GM12878 (cell line): ENCODE data around the gene C1QTNF5. TPM values are rescaled to one million over a fixed set of nuclear protein-coding genes. Genes with fewer than 3 reads are reported as not detected.
A peak's percentile ranks its signal among the peaks of the same experiment; 100 is the strongest.

Source experiments
- ATAC-seq: fragments of 200-7000 bp; cut with Tn5 transposase; 3 replicates; pipeline ENCODE4 v1.9.1; 2020; ENCODE audit warnings: mild to moderate bottlenecking, moderate library complexity
- BruUV-seq: library from RNA; stranded (reverse); fragments of 400-500 nt; replicated peaks from 2 replicates; lab custom pipeline; 2021; lab: Mats Ljungman, UMichigan
- CTCF ChIA-PET: fragments of 300-600 bp; sonication (Branson Sonifier 250); formaldehyde crosslinking; extraction: SDS; loops from one replicate; lab custom pipeline; 2021; ENCODE audit warnings: inconsistent platforms; lab: Yijun Ruan, JAX
- POLR2A ChIA-PET: fragments of 350-600 bp; formaldehyde crosslinking; extraction: SDS; loops from one replicate; lab custom pipeline; 2021; ENCODE audit warnings: inconsistent platforms; lab: Charles Lee
- RAD21 ChIA-PET: fragments of 300-600 bp; sonication (Branson Sonifier 250); formaldehyde crosslinking; loops from one replicate; lab custom pipeline; 2023; ENCODE audit warnings: antibody characterized with exemption; ENCODE audit not compliant: unreplicated experiment; lab: Charles Lee
- SMC1A ChIA-PET: fragments of 300-600 bp; sonication (Branson Sonifier 250); formaldehyde crosslinking; loops from one replicate; lab custom pipeline; 2023; ENCODE audit not compliant: unreplicated experiment, uncharacterized antibody; lab: Charles Lee
- DNase-seq: peaks from one replicate; pipeline ENCODE4 v3.0.0-alpha.2; 2011; ENCODE audit warnings: low read depth, low spot score
- FAIRE-seq: peaks from 3 replicates; lab custom pipeline; 2011; peaks lifted over from hg19 to GRCh38; lab: Jason Lieb, UNC
- H2AFZ ChIP-seq: 2 replicates; pipeline ENCODE4 v1.6.0; 2011; ENCODE audit warnings: low read depth, low read length, control low read depth; ENCODE audit not compliant: control insufficient read depth
- H3K27ac ChIP-seq: 2 replicates; pipeline ENCODE4 v1.5.1; 2011; ENCODE audit warnings: control low read depth; ENCODE audit not compliant: control insufficient read depth, insufficient read depth
- H3K27me3 ChIP-seq, 2 experiments: replicated peaks in 1 of 2; 2 replicates each; pipeline versions ENCODE4 v1.6.0 to v1.6.1; 2011; ENCODE audit warnings: low read length in 1 of 2; ENCODE audit not compliant: control insufficient read depth in 2 of 2, insufficient read depth in 2 of 2
- H3K36me3 ChIP-seq, 2 experiments: 2 replicates each; pipeline ENCODE4 v1.5.1; 2011; ENCODE audit warnings: low read length in 1 of 2; ENCODE audit not compliant: control insufficient read depth in 2 of 2, insufficient read depth in 2 of 2
- H3K4me1 ChIP-seq: 2 replicates; pipeline ENCODE4 v1.6.1; 2011; ENCODE audit warnings: mild to moderate bottlenecking, low read length, moderate library complexity, mixed read lengths; ENCODE audit not compliant: control insufficient read depth, insufficient read depth
- H3K4me2 ChIP-seq: 2 replicates; pipeline ENCODE4 v1.6.0; 2011; ENCODE audit warnings: control low read depth; ENCODE audit not compliant: control insufficient read depth, insufficient read depth
- H3K4me3 ChIP-seq: fragments of 200-600 bp; sonication (generic); 2 replicates; pipeline ENCODE4 v1.5.1; 2016
- H3K79me2 ChIP-seq: 2 replicates; pipeline ENCODE4 v1.6.0; 2011; ENCODE audit warnings: low read length; ENCODE audit not compliant: control insufficient read depth, insufficient read depth
- H3K9ac ChIP-seq: 2 replicates; pipeline ENCODE4 v1.8.0; 2011; ENCODE audit warnings: low read length, control low read depth, mixed read lengths; ENCODE audit not compliant: control insufficient read depth, insufficient read depth
- H3K9me3 ChIP-seq: replicated peaks from 3 replicates; pipeline ENCODE4 v1.5.1; 2011; ENCODE audit warnings: mild to moderate bottlenecking, low read length; ENCODE audit not compliant: control insufficient read depth, insufficient read depth
- H4K20me1 ChIP-seq: 2 replicates; pipeline ENCODE4 v1.6.0; 2011; ENCODE audit not compliant: control insufficient read depth, insufficient read depth
- BACH1 ChIP-seq: fragments of 450-650 bp; IDR thresholded peaks from 2 replicates; pipeline ENCODE4 v1.6.1; 2017; ENCODE audit warnings: mild to moderate bottlenecking, borderline replicate concordance
- BCL3 ChIP-seq: IDR thresholded peaks from 2 replicates; pipeline ENCODE4 v1.6.1; 2011; ENCODE audit warnings: borderline replicate concordance, low read depth, mild to moderate bottlenecking, moderate library complexity, low read length; ENCODE audit not compliant: insufficient read depth, poor library complexity, severe bottlenecking
- BMI1 ChIP-seq: fragments of 450-650 bp; IDR thresholded peaks from 2 replicates; pipeline ENCODE4 v1.6.1; 2016; ENCODE audit warnings: mild to moderate bottlenecking, moderate library complexity, borderline replicate concordance
- CREB1 ChIP-seq: IDR thresholded peaks from 2 replicates; pipeline ENCODE4 v1.6.1; 2012; ENCODE audit warnings: low read depth, mild to moderate bottlenecking, inconsistent platforms
- ESRRA ChIP-seq: IDR thresholded peaks from 2 replicates; pipeline ENCODE4 v1.6.1; 2012; ENCODE audit warnings: mild to moderate bottlenecking, low read length, improper control_type of control experiment
- EZH2 ChIP-seq: IDR thresholded peaks from 2 replicates; pipeline ENCODE4 v1.6.1; 2012; ENCODE audit warnings: low read depth, mild to moderate bottlenecking, control low read depth, inconsistent platforms, low read length, borderline replicate concordance; ENCODE audit not compliant: control insufficient read depth
- NR2C2 ChIP-seq: IDR thresholded peaks from 2 replicates; pipeline ENCODE4 v1.6.1; 2011; ENCODE audit warnings: borderline replicate concordance, low read depth; ENCODE audit not compliant: control insufficient read depth, insufficient read length
- WGBS: methylation state at CpG from one replicate; pipeline ENCODE4 v1.1.6; 2016; ENCODE audit warnings: low lambda C conversion rate; ENCODE audit not compliant: insufficient replicate concordance, insufficient coverage; ENCODE audit errors: missing lambda C conversion rate; 5-methylcytosine and 5-hydroxymethylcytosine counted together
- in situ Hi-C: fragments of 300-500 bp; cut with MboI; formaldehyde crosslinking; loops from 9 replicates; pipeline ENCODE4 v1.14.3; 2018; ENCODE audit warnings: mixed read lengths
- intact Hi-C: fragments of 100-400 bp; cut with micrococcal nuclease; formaldehyde crosslinking; loops from one replicate; pipeline ENCODE4 v1.14.2; 2022; ENCODE audit not compliant: unreplicated experiment
- polyA plus RNA-seq, 11 experiments: library from polyadenylated mRNA; depleted of rRNA in 4 of 11; unstranded in 6 of 11; stranded (reverse) in 5 of 11; fragments of >200 nt; fragmentation: Nextera tagmentation in 4 of 11; fragmentation: Illumina TruSeq in 1 of 11; extraction: Ambion mirVana in 4 of 11; extraction: Trizol in 1 of 11; gene quantifications; 1 replicate in 1 of 11; 2 replicates in 10 of 11; pipeline versions ENCODE4 v1.2.1 to v1.2.3, GENCODE V29; 2011 to 2016; ENCODE audit warnings: inconsistent platforms in 2 of 11, missing spikeins in 2 of 11, low read depth in 1 of 11
- total RNA-seq, 4 experiments: library from RNA; depleted of rRNA in 3 of 4; stranded (reverse); fragments of >200 nt in 3 of 4; fragmentation: Illumina TruSeq in 1 of 4; extraction: Trizol in 1 of 4; gene quantifications; 2 replicates each; pipeline versions ENCODE4 v1.2.1 to v1.2.3, GENCODE V29; 2013 to 2021
- TF ChIP-seq, protein P1 (sequence below): IDR thresholded peaks from 2 replicates; pipeline ENCODE4 v1.6.1; 2011; ENCODE audit warnings: low read depth, low read length, improper control_type of control experiment, borderline replicate concordance

Gene C1QTNF5
- total and polyA plus RNA-seq, 10 of the 15 experiments (the other 5 are each of a cell fraction or from before 2014, with no cell fraction given) = not detected

- no peak for TF ChIP-seq BACH1
- TF ChIP-seq NR2C2 = no peak
- no peak for TF ChIP-seq BMI1
- TF ChIP-seq CREB1 = no peak
- TF ChIP-seq BCL3 = no peak
- TF ChIP-seq, protein P1, sequence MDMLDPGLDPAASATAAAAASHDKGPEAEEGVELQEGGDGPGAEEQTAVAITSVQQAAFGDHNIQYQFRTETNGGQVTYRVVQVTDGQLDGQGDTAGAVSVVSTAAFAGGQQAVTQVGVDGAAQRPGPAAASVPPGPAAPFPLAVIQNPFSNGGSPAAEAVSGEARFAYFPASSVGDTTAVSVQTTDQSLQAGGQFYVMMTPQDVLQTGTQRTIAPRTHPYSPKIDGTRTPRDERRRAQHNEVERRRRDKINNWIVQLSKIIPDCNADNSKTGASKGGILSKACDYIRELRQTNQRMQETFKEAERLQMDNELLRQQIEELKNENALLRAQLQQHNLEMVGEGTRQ = no peak
- no peak for TF ChIP-seq ESRRA
- TF ChIP-seq EZH2 = no peak
- H3K9ac ChIP-seq = peak overlapping the region; percentile 84
- H3K36me3 ChIP-seq = no peaks in the 10 kb centered on the region
- intact Hi-C loops = loop anchor here (5.0 kb wide), 4 partner anchors 113 to 393 kb away; partner anchors contain the start of genes ABCG4, BCL9L, CBL and NLRX1
- H3K4me3 ChIP-seq = peak overlapping the region; percentile 79
- SMC1A ChIA-PET = interaction anchor here (0.6 to 1.2 kb wide), 2 partner anchors 22 to 199 kb away, joined by 3 read pairs; partner anchors contain the start of gene HINFP
- H3K4me1 ChIP-seq = peaks cover 47% of the 10 kb centered on the region
- no peaks in the 10 kb centered on the region for H3K9me3 ChIP-seq
- H3K27ac ChIP-seq = peak overlapping the region; percentile 77
- no TSS peak for BruUV-seq
- CTCF ChIA-PET = interaction anchor here (0.7 to 5.6 kb wide), 18 partner anchors 11 to 290 kb away, joined by 3 to 88 read pairs (median 7); partner anchors contain the start of genes CBL, NLRX1, RNF26 and SLC37A4
- RAD21 ChIA-PET = interaction anchor here (0.7 to 4.5 kb wide), 8 partner anchors 18 to 269 kb away, joined by 3 to 26 read pairs (median 5); partner anchors contain the start of genes CBL and DPAGT1
- in situ Hi-C loops = no loop called here
- 0% methylated on average over 8 of the region's 17 CpGs for WGBS
- H2AFZ ChIP-seq = peak overlapping the region; percentile 95
- ATAC-seq (no peak), DNase-seq (no peak), FAIRE-seq (no peak)
- peaks cover 1 to 15% of the 10 kb centered on the region in 2 experiments; a peak in 3 of 4 replicates for H3K27me3 ChIP-seq
- peak overlapping the region; percentile 86 for H3K4me2 ChIP-seq
- no peaks in the 10 kb centered on the region for H3K79me2 ChIP-seq
- POLR2A ChIA-PET = interaction anchor here (0.6 to 3.0 kb wide), 6 partner anchors 18 to 301 kb away, joined by 3 to 20 read pairs (median 4); partner anchors contain the start of genes C2CD2L and CBL
- H4K20me1 ChIP-seq = no peaks in the 10 kb centered on the region
Measured at GRCh38 chr11:119320240-119320775, 20.4 kb downstream of the C1QTNF5 start.
